ENCODE data around the gene CSMD2. TPM values are rescaled to one million over a fixed set of nuclear protein-coding genes. Genes with fewer than 3 reads are reported as not detected.

The CSMD2 gene
- total RNA-seq, 3 donors from 2014 or later: 0.12 to 0.41 (median 0.28) TPM

DNA sequence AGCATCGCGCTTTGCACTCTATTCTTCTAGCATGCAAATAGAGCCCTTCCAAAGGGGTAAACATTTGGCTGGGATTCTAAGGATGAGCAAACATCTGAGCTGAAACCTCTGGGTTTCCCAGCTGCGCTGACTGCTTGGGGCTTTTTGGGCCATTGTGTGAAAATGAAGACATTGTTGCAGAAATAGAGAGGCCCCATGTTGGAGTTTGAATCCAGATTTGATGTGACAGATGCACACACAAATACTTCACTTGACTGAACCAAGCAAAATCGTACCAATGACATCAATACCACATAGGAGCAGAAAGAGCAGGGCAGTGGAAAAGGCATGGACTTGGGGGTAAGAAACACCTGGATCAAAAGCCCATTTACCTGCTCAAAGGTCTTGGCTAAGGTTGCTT, 445.7 kb downstream of the CSMD2 start:
- no peak for ATAC-seq
- intact Hi-C loops (cut with DNase I, micrococcal nuclease): no loop called here

DNA sequence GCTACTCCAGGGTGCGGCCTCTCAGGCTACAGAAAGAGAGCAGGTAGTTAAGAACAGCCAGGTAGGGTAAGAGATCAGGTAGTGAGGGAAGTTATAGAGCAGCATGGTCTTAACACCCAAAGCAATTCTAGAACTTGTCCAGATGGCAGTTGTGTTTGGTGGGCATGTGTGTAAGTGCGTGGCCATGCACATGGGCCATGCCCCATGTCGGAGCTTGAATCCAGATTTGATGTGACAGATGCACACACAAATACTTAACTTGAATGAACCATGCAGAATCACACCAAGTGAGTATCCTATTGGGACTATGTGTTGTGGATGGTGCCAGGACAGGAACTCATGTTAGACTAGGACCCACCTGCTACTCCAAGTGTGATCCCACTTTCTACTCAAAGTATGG, 446.8 kb downstream of the CSMD2 start:
- no peaks in the 10 kb centered on the region for H3K36me3 ChIP-seq (ENCODE audit: low read depth)
- no peak for ATAC-seq
- intact Hi-C loops (cut with DNase I, micrococcal nuclease): no loop called here
- no peaks in the 10 kb centered on the region for H3K9me3 ChIP-seq
- H3K4me1 ChIP-seq (ENCODE audit: low read depth): no peaks in the 10 kb centered on the region
- TF ChIP-seq, protein P1, sequence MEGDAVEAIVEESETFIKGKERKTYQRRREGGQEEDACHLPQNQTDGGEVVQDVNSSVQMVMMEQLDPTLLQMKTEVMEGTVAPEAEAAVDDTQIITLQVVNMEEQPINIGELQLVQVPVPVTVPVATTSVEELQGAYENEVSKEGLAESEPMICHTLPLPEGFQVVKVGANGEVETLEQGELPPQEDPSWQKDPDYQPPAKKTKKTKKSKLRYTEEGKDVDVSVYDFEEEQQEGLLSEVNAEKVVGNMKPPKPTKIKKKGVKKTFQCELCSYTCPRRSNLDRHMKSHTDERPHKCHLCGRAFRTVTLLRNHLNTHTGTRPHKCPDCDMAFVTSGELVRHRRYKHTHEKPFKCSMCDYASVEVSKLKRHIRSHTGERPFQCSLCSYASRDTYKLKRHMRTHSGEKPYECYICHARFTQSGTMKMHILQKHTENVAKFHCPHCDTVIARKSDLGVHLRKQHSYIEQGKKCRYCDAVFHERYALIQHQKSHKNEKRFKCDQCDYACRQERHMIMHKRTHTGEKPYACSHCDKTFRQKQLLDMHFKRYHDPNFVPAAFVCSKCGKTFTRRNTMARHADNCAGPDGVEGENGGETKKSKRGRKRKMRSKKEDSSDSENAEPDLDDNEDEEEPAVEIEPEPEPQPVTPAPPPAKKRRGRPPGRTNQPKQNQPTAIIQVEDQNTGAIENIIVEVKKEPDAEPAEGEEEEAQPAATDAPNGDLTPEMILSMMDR (IDR thresholded peaks at IDR 0.05): no peak
- H3K4me3 ChIP-seq: no peak overlapping the region
- no peak for DNase-seq

More for the DNA sequence above, 445.7 kb downstream of the CSMD2 start:
- Histone ChIP-seq H3K4me3 (no peak overlapping the region), H3K36me3 (ENCODE audit: low read depth) (no peaks in the 10 kb centered on the region), H3K9me3 (no peaks in the 10 kb centered on the region), H3K4me1 (ENCODE audit: low read depth) (no peaks in the 10 kb centered on the region)
- TF ChIP-seq, protein P1 (IDR thresholded peaks at IDR 0.05): no peak
- no peak for DNase-seq

DNA sequence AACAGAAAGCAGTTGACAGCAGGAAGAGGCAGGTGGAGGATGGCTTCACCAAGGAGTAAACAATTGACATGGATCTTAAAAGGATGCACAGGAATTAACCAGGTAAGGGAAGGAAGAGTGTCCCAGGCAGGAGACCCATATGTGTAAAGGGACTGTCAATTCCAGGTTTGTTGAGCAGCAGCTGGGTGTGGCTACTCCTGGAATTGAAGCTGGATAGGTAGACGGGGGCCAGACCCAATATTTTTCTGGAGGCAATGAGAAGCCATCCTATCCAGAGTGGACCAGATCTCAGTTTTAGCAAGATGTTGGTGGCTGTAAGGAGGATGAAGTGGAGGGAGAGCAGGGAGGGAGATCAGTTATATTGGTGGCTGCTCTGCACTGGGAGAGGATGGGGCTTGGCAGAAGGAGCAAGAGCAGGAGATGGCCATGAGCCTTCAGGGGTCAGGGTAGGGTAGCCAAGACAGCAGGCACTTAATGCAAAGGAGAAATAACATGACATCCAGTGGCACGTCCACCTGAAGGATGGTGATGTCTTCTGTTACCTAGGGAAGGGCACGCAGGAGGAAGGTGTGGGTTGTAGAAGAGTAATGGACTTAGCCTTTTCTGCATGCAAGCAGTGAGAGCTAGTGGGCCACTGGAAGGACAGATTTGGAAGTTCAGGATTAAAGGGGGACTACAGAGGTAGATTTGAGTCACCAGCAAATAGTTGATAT, 447.9 kb downstream of the CSMD2 start:
- no peak for DNase-seq
- Histone ChIP-seq H3K4me1 (ENCODE audit: low read depth) (no peaks in the 10 kb centered on the region), H3K36me3 (ENCODE audit: low read depth) (no peaks in the 10 kb centered on the region), H3K9me3 (no peaks in the 10 kb centered on the region), H3K4me3 (no peak overlapping the region)
- intact Hi-C loops (cut with DNase I, micrococcal nuclease): no loop called here
- ATAC-seq: no peak
- TF ChIP-seq, protein P1 (IDR thresholded peaks at IDR 0.05): no peak

DNA sequence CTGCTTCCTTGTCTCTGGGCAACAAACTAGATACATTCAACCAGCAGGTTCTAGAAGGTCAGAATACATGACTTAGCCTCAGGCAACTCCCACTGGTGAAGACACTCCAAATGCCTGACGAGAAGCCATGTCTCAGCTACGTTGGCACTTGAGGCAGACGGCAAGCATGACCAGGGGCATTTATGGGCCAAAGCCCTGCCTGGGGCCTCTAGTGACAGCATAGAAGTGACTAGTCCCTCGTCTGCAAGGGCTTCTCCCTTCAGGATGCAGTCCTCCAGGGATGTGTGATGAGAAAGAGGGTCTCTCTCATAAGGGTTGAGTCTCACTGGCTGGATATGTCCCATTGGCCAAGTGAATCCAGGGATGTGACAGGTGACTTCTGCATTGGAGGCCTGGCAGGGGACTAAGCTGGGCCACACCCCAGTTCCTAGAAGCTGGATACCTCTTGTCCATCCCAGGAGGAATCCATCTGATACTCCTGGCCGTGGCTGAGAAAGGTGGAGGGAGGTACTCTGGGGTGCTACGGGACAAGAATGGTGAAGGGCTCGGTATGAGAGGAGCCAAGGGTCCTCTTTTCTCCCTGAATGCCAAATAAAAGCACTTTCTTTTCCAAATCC, 449.7 kb downstream of the CSMD2 start:
- ATAC-seq: no peak
- TF ChIP-seq, protein P1 (IDR thresholded peaks at IDR 0.05): no peak
- Histone ChIP-seq H3K4me3 (no peak overlapping the region), H3K9me3 (no peaks in the 10 kb centered on the region), H3K4me1 (ENCODE audit: low read depth) (no peaks in the 10 kb centered on the region), H3K36me3 (ENCODE audit: low read depth) (no peaks in the 10 kb centered on the region)
- intact Hi-C loops (cut with DNase I, micrococcal nuclease): no loop called here
- DNase-seq: no peak

DNA sequence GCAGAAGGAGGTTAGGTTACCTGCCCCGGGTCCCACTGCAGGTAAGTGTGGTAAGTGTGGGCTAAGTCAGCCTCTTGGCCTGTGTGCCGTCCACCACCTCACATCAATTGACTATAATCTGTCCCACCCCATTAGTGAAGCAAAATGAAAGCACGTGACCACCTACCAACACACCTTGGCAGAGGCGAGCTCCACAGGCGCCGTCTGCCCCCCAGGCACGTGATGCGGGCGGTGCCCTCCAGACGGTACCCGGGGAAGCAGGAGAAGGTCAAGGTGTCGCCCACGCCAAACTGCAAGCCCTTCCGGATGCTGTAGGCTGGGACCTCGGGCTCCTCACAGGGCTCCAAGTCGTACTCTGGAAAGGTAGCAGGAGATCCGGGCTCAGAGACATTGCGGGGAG, 450.6 kb downstream of the CSMD2 start:
- ATAC-seq (no peak), DNase-seq (no peak)
- Histone ChIP-seq H3K4me3 (no peak overlapping the region), H3K9me3 (no peaks in the 10 kb centered on the region), H3K4me1 (ENCODE audit: low read depth) (no peaks in the 10 kb centered on the region), H3K36me3 (ENCODE audit: low read depth) (no peaks in the 10 kb centered on the region)
- TF ChIP-seq, protein P1 (IDR thresholded peaks at IDR 0.05): no peak
- intact Hi-C loops (cut with DNase I, micrococcal nuclease): no loop called here

All from mucosa of descending colon (tissue), 3 donors.